HCT116 (cell line): ENCODE data around the gene EWSR1.

Experiments used
- ATF3 ChIP-seq: IDR thresholded peaks from 2 replicates; pipeline ENCODE4 v1.6.1; 2012
- CEBPB ChIP-seq: IDR thresholded peaks from 2 replicates; pipeline ENCODE4 v1.6.1; 2012; ENCODE audit warnings: low read depth
- CTCF ChIP-seq, 3 experiments: fragments of 200-600 bp in 1 of 3; sonication (generic) in 1 of 3; IDR thresholded peaks in 2 of 3; conservative IDR thresholded peaks in 1 of 3; 2 replicates each; pipeline ENCODE4 v1.5.1; 2012 to 2017; ENCODE audit warnings: low read depth in 2 of 3, low read length in 2 of 3, antibody characterized with exemption in 1 of 3, borderline replicate concordance in 1 of 3, control low read depth in 1 of 3, mild to moderate bottlenecking in 1 of 3, mixed read lengths in 1 of 3, mixed run types in 1 of 3, moderate library complexity in 1 of 3; ENCODE audit not compliant: insufficient read depth in 1 of 3
- EZH2phosphoT487 ChIP-seq: fragments of 200-600 bp; IDR thresholded peaks from 2 replicates; pipeline ENCODE4 v1.6.1; 2018; ENCODE audit warnings: antibody characterized with exemption, borderline replicate concordance
- POLR2A ChIP-seq: IDR thresholded peaks from 2 replicates; pipeline ENCODE4 v1.7.0; 2011; ENCODE audit warnings: borderline replicate concordance; ENCODE audit not compliant: insufficient read depth, insufficient read length; ENCODE audit errors: extremely low read depth
- TF ChIP-seq, protein P1 (sequence below): IDR thresholded peaks from 2 replicates; pipeline ENCODE4 v1.6.1; 2012; ENCODE audit warnings: low read depth
- TF ChIP-seq, protein P2 (sequence below): IDR thresholded peaks from 2 replicates; pipeline ENCODE4 v1.6.1; 2011; ENCODE audit warnings: mild to moderate bottlenecking, low read length, moderate library complexity; ENCODE audit not compliant: insufficient replicate concordance; ENCODE audit errors: extremely low read depth

DNA sequence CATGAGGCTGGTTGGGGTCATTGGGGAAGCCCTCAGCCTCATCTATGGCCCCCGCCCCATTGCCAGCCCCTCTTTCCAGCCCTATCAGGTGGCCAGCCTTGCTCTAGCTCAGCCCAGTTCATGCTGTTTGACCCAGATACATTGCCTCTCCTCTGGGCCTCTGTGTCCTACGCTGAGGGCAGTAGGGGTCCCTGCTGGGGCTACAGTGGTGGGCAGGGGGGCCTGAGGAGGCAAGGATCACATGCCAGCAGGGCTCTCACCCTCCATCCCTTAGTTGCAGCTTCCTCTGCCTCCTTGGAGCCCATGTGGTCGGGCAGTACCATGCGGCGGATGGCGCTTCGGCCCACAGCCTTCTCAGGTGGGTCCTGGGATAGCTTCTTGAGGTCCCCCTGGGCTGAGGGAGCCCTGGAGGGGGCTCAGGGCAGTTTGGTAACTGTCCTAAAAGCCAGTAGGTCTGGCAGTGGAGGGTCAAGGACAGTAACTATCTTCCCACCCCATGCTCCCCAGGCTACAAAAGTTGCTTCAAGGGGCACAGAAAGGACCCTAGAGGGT is 43.1 kb upstream of the EWSR1 start:
- TF ChIP-seq, protein P1, sequence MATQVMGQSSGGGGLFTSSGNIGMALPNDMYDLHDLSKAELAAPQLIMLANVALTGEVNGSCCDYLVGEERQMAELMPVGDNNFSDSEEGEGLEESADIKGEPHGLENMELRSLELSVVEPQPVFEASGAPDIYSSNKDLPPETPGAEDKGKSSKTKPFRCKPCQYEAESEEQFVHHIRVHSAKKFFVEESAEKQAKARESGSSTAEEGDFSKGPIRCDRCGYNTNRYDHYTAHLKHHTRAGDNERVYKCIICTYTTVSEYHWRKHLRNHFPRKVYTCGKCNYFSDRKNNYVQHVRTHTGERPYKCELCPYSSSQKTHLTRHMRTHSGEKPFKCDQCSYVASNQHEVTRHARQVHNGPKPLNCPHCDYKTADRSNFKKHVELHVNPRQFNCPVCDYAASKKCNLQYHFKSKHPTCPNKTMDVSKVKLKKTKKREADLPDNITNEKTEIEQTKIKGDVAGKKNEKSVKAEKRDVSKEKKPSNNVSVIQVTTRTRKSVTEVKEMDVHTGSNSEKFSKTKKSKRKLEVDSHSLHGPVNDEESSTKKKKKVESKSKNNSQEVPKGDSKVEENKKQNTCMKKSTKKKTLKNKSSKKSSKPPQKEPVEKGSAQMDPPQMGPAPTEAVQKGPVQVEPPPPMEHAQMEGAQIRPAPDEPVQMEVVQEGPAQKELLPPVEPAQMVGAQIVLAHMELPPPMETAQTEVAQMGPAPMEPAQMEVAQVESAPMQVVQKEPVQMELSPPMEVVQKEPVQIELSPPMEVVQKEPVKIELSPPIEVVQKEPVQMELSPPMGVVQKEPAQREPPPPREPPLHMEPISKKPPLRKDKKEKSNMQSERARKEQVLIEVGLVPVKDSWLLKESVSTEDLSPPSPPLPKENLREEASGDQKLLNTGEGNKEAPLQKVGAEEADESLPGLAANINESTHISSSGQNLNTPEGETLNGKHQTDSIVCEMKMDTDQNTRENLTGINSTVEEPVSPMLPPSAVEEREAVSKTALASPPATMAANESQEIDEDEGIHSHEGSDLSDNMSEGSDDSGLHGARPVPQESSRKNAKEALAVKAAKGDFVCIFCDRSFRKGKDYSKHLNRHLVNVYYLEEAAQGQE = no peak
- no peak for TF ChIP-seq CTCF (IDR thresholded peaks at IDR 0.05 in 2 of 3, conservative IDR thresholded peaks at IDR 0.05 in 1 of 3; ENCODE audit: borderline replicate concordance in 1 of 3, insufficient read depth in 1 of 3, low read depth in 2 of 3, low read length in 2 of 3)
- TF ChIP-seq, protein P2, sequence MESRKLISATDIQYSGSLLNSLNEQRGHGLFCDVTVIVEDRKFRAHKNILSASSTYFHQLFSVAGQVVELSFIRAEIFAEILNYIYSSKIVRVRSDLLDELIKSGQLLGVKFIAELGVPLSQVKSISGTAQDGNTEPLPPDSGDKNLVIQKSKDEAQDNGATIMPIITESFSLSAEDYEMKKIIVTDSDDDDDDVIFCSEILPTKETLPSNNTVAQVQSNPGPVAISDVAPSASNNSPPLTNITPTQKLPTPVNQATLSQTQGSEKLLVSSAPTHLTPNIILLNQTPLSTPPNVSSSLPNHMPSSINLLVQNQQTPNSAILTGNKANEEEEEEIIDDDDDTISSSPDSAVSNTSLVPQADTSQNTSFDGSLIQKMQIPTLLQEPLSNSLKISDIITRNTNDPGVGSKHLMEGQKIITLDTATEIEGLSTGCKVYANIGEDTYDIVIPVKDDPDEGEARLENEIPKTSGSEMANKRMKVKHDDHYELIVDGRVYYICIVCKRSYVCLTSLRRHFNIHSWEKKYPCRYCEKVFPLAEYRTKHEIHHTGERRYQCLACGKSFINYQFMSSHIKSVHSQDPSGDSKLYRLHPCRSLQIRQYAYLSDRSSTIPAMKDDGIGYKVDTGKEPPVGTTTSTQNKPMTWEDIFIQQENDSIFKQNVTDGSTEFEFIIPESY = no peak
- no peak for TF ChIP-seq EZH2phosphoT487
- TF ChIP-seq CEBPB = no peak
- no peak for TF ChIP-seq POLR2A
- no peak for TF ChIP-seq ATF3
